ENCODE measurements around the gene GJA8.
"Not testable (repeated sequence)": the region's sequence is repeated elsewhere in the genome, so short reads cannot be mapped to it uniquely, and the experiment has no call there.

Gene GJA8

GRCh38 chr1:147927689-147928088 lies 25.1 kb downstream of the GJA8 start:
- DNase-seq (ENCODE audit: low read depth in 2 of 2), result not testable (repeated sequence)

DNA sequence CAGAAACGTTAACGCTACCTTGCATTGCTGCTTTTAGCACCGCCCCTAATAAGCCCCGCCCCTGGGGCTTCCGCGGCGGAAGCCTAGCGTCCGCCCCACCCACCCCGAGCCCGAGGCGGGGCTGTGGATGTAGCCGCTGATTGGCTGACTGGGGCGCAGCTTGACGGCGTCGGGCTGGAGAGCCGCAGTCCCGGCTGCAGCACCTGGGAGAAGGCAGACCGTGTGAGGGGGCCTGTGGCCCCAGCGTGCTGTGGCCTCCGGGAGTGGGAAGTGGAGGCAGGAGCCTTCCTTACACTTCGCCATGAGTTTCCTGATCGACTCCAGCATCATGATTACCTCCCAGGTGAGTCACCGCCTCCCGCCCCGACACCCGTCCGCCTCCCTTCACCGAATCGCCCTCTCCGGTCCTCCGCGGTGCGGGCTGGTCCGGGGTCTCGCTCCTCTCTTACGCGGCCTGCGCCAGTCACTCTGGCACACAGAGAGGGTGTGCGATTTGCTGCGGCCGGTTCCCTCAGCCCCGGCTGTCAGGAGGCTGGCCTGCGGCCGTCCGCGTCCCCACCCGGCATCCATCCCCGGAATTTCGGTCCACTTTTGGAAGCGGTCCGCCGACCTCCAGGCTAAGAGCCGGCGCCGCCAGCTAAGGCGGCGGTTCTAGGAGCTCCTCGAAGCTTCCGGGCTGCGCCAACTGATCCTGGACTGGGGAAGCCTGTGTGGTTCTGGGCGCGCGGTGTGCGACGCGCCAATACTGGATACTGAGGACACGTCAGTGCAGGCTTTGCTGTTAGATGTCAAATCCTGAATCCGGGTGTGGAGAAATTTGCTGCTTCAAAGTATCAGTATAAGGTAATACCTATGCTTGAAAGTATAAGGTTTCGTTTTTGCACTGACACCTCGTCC lies 25.9 kb downstream of the GJA8 start, which contains the start of gene GPR89B:
Gene GPR89B, plus strand, starts transcription at position 185 of the 897 bp plus-strand sequence. Its CDS starts 117 bp downstream, at position 302.
- DNase-seq (ENCODE audit: low read depth in 2 of 2), result peak; percentile 83 to 88

GRCh38 chr1:147931137-147931536 lies 28.5 kb downstream of the GJA8 start:
- DNase-seq (ENCODE audit: low read depth in 2 of 2), result not testable (repeated sequence)

GRCh38 chr1:147935296-147935695 lies 32.7 kb downstream of the GJA8 start:
- not testable (repeated sequence) for DNase-seq (ENCODE audit: low read depth in 2 of 2)

DNA sequence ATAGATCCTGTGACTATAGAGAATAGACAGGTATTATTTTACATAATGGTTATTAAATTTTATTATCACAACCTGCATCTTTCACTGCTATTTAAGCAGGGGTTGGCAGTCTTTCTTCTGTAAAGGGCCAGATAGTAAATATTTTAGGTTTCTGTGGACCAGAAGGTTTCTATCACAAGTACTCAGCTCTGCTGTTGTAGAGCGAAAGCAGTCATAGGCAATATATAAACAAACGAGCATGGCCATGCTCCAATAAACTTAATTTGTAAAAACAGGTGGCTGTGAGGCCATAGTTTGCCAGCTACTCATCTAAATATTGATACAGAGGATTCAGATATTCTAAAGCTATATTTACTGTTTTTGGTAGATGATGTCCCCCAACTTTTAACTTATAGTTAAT lies 37.9 kb downstream of the GJA8 start:
- not testable (repeated sequence) for DNase-seq (ENCODE audit: low read depth in 2 of 2)

DNA sequence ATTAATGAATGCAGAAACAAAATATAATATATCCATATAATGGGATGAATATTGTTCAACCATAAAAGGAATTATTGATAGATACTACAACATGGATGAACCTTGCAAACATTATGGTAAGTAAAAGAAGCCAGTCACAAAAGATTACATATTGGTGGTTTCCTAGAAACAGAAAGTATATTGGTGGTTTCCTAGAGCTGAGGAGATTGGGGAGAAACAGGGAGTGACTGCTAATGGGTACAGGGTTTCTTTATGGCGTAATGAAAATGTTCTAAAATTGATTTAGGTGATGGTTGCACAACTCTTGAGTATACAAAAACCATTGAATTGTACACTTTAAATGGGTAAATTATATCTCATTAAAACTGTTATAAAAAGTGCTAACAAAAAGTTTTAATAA lies 40.0 kb downstream of the GJA8 start:
- not testable (repeated sequence) for DNase-seq (ENCODE audit: low read depth in 2 of 2)

GRCh38 chr1:147949517-147949916 lies 46.9 kb downstream of the GJA8 start:
- DNase-seq (ENCODE audit: low read depth in 2 of 2), result not testable (repeated sequence)

Data from stimulated activated CD8-positive, alpha-beta memory T cell treated with anti-CD3 and anti-CD28 coated beads, Interleukin-7, amount 100 ng/mL, for 1 hour (primary cell).